ENCODE data around the gene SPATS2.

SPATS2 gene

DNA sequence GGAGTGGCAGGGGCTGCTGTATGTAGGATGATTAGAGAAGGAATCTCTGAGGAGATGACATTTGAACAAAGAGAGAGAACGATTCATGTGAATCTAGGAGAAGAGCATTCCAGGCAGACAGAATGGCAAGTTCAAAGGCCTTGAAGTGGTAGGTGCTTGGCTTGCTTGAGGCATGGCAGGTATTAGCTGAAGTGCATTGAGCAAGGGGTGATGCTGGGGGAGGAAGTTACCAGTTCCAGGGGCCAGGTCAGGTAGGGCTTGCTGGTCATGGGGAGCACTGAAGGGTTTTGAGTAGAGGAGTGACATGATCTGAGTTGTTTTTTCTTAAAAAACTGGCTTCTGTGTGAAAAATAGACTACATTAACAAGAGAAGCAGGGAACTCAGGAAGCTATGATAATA lies 71.8 kb downstream of the SPATS2 start:
- in situ Hi-C loops (cut with MboI; ENCODE audit: low pct_unique_long_range_greater_than_20kb, low sequenced_read_pairs), result no loop called here
- DNase-seq, result no peak

- no peak for DNase-seq
- in situ Hi-C loops (cut with MboI; ENCODE audit: low pct_unique_long_range_greater_than_20kb, low sequenced_read_pairs), result no loop called here
Measured at GRCh38 chr12:49440035-49440434, 72.8 kb downstream of the SPATS2 start.

DNA sequence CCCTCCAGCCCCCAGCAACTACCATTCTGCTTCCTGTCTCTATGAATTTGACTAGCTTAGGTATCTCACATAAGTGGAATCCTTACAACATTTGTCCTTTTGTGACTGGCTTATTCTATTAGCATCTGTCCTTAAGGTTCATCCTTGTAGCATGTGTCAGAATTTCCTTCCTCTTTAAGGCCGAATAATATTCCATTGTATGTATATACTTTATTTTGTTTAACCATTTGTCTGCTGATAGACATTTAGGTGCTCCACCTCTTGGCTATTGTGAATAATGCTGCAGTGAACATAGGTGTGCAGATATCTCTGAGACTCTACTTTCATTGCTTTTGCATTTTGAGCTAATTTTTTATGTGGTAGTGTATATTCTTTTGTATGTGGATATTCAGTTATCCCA lies 75.7 kb downstream of the SPATS2 start:
- in situ Hi-C loops (cut with MboI; ENCODE audit: low pct_unique_long_range_greater_than_20kb, low sequenced_read_pairs), result no loop called here
- DNase-seq, result no peak

DNA sequence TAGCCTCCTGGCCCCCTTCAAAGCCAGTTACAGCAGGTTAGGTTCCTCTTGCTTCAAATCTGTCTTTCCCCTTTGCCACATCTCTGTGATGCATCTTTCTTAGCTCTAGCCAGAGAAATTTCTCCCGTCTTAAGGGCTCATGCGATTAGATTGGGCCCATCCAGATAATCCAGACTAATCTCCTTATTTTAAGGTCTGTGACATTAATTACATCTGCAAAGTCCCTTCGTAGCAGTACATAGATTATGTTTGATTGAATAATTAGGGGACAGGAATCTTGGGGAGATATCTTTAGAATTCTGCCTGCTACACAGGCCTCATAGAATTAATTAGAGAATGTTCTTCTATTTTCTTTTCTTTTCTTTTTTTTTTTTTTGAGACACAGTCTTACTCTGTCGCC lies 79.3 kb downstream of the SPATS2 start:
- in situ Hi-C loops (cut with MboI; ENCODE audit: low pct_unique_long_range_greater_than_20kb, low sequenced_read_pairs), result no loop called here
- no peak for DNase-seq

GRCh38 chr12:49448858-49449257 lies 81.6 kb downstream of the SPATS2 start:
- DNase-seq, result no peak
- in situ Hi-C loops (cut with MboI; ENCODE audit: low pct_unique_long_range_greater_than_20kb, low sequenced_read_pairs), result no loop called here

- no peak for DNase-seq
- in situ Hi-C loops (cut with MboI; ENCODE audit: low pct_unique_long_range_greater_than_20kb, low sequenced_read_pairs), result no loop called here
Measured at GRCh38 chr12:49451468-49452259, 84.4 kb downstream of the SPATS2 start.

GRCh38 chr12:49455501-49455900 lies 88.2 kb downstream of the SPATS2 start:
- in situ Hi-C loops (cut with MboI; ENCODE audit: low pct_unique_long_range_greater_than_20kb, low sequenced_read_pairs), result no loop called here
- no peak for DNase-seq

GRCh38 chr12:49456131-49456679 lies 88.9 kb downstream of the SPATS2 start:
- DNase-seq, result no peak
- in situ Hi-C loops (cut with MboI; ENCODE audit: low pct_unique_long_range_greater_than_20kb, low sequenced_read_pairs), result no loop called here

DNA sequence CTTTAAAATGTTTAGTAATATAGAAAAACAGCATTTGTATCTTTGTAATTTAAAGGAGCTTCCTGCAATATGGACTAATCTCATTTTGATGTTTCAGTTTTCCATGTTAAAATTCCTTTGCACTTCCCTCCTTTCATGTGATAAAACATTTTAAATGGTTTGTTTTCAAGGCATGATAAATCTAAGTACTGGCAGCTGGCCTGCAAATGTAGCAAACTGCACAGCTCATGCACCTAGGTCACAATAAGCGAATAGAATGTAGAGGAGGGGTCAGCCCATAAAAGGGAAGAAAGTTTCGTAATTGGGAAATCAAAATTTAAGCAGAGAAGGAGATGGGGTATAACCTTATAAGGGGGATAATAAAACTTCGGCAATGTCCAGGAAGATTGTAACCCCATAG lies 91.6 kb downstream of the SPATS2 start:
- in situ Hi-C loops (cut with MboI; ENCODE audit: low pct_unique_long_range_greater_than_20kb, low sequenced_read_pairs), result no loop called here
- no peak for DNase-seq

DNA sequence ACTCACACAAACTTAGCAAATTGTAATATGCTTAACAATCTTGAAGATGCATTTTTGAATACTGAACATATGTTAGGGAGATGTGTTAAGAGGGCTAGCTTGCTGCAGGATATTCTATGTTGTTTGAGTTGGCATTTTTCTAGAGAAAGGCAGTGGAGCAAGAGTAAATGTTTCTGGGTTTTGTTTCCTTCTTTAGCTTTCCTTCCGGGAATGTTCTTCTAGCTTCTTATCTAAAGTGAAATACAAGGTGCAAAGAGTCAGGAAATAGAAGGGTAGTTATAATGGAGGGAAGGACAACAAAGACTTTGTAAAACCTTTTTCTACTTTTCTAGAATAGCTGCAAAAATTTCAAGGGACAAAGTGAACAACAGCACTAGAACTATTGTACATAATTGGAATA lies 94.0 kb downstream of the SPATS2 start:
- in situ Hi-C loops (cut with MboI; ENCODE audit: low pct_unique_long_range_greater_than_20kb, low sequenced_read_pairs), result no loop called here
- no peak for DNase-seq

- peak; percentile 13 for DNase-seq
- in situ Hi-C loops (cut with MboI; ENCODE audit: low pct_unique_long_range_greater_than_20kb, low sequenced_read_pairs), result no loop called here
Measured at GRCh38 chr12:49462083-49462744, 95.0 kb downstream of the SPATS2 start.

GRCh38 chr12:49465132-49465531 lies 97.9 kb downstream of the SPATS2 start:
- in situ Hi-C loops (cut with MboI; ENCODE audit: low pct_unique_long_range_greater_than_20kb, low sequenced_read_pairs), result no loop called here
- no peak for DNase-seq

DNA sequence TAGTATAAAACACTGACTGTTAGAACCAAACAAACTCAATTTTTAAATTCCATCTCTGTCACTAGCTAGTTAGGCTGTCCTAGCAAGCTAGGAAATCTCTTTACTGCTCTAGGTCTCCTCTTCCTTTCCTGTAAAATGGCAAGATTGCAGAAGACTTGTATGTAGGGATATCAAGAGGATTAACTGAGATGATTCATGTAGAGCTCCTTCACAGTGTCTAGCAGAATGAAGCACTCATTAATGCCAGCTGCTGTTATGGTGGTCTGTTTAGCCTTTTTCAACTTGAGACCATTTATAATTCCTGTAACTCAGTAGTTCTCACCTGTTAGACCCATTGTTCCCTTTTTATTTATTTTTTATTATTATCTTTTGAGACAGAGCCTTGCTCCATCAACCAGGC lies 103.7 kb downstream of the SPATS2 start:
- DNase-seq, result no peak
- in situ Hi-C loops (cut with MboI; ENCODE audit: low pct_unique_long_range_greater_than_20kb, low sequenced_read_pairs), result no loop called here

DNA sequence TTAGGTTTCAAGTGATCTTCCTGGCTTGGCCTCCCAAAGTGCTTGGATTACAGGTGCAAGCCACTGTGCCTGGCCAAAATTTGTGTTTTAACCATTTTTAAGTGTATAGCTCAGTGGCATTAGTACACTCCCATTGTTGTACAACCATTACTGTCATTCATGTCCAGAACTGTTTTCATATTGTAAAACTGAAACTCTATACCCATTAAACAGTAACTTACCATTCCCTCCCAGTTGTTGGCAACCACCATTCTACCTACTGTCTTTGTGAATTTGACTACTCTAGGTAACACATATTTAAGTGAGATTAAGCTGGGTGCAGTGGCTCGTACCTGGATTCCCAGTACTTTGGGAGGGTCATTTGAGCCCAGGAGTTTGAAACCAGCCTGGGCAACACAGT lies 104.3 kb downstream of the SPATS2 start:
- no peak for DNase-seq
- in situ Hi-C loops (cut with MboI; ENCODE audit: low pct_unique_long_range_greater_than_20kb, low sequenced_read_pairs), result no loop called here

DNA sequence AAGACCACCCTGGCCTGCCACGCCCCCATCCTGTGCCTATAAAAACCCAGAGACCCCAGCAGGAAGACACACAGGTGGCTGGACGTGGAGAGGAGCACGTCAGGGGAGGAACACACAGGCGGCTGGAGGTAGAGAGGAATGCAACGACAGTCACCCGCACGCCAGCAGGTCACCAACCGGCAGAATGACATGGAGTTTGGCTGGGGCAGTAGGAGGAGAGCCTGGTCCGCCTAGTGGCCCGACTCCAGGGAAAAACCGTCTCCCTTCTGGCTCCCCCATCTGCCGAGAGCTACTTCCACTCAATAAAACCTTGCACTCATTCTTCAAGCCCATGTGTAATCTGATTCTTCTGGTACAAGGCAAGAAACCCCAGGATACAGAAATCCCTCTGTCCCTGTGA lies 108.8 kb downstream of the SPATS2 start:
- in situ Hi-C loops (cut with MboI; ENCODE audit: low pct_unique_long_range_greater_than_20kb, low sequenced_read_pairs), result no loop called here
- DNase-seq, result no peak

DNA sequence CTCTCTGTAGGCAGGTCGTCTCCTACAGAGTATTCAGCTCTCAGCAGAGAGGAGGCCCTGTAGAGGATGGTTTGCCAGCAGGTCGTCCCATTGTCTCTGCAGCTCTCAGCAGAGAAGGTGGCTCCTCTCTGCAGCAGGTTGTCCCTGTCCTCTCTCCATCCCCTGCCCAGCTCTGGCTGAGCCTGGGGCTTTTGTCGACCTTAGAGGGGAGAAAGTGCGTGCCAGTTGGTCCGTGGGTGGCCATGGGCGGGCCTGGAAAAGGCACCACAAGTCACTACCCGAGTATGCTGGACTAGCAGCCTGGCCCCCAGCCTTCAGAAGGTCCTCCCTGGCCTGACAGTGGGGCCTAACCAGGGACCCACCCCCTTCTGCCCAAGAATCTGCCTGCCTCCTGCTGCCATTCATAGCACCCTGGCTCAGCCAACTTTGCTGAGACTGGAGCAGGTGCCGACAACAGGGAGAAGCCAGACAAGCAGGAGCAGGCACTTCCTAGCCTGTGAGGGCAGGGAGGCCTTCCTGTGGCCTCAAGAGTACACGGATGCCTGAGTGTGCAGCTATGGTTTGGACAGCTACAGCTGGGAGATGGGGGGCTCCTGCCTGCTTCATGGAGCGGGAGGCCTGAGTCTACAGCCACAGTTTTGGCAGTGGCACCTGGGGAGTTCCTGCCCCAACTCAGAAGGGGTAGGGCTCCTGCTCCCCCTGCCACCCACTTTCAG lies 111.8 kb downstream of the SPATS2 start:
- in situ Hi-C loops (cut with MboI; ENCODE audit: low pct_unique_long_range_greater_than_20kb, low sequenced_read_pairs), result no loop called here
- DNase-seq, result no peak

GRCh38 chr12:49482095-49483051 lies 115.1 kb downstream of the SPATS2 start:
- in situ Hi-C loops (cut with MboI; ENCODE audit: low pct_unique_long_range_greater_than_20kb, low sequenced_read_pairs), result no loop called here
- DNase-seq, result no peak

- in situ Hi-C loops (cut with MboI; ENCODE audit: low pct_unique_long_range_greater_than_20kb, low sequenced_read_pairs), result no loop called here
- no peak for DNase-seq
Measured at GRCh38 chr12:49483619-49484018, 116.4 kb downstream of the SPATS2 start.

DNA sequence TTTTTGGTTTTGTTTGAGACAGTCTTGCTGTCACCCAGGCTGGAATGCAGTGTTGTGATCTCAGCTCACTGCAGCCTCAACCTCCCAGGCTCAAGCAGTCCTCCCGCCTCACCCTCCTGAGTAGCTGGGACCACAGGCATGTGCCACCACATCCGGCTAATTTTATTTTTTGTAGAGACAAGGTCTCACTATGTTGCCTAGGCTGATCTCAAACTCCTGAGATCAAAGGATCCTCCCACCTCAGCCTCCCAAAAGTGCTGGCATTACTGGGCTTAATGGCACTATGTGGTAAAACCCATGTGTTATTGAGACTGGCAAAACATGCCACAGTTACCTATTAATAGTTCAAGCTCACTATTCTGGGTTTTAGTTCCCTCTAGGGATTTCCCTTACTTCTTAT lies 120.3 kb downstream of the SPATS2 start:
- in situ Hi-C loops (cut with MboI; ENCODE audit: low pct_unique_long_range_greater_than_20kb, low sequenced_read_pairs), result no loop called here
- DNase-seq, result no peak
